Neural progenitor cell (in vitro differentiated cells): ENCODE measurements around the gene ADRA2B. TPM values are rescaled to one million over a fixed set of nuclear protein-coding genes. Genes with fewer than 3 reads are reported as not detected.

Experiments used
- DNase-seq: peaks from one replicate; pipeline ENCODE4 v3.0.0-alpha.2; 2016; ENCODE audit warnings: low spot score
- H2AFZ ChIP-seq: fragments of 200-600 bp; sonication (generic); replicated peaks from 2 replicates; pipeline ENCODE4 v1.6.1; 2016; ENCODE audit warnings: antibody characterized with exemption
- H3F3A ChIP-seq: fragments of 200-600 bp; sonication (generic); 2 replicates; pipeline ENCODE4 v1.6.1; 2016; ENCODE audit warnings: antibody characterized with exemption, low read depth
- H3K27ac ChIP-seq: fragments of 200-600 bp; sonication (generic); 2 replicates; pipeline ENCODE4 v1.5.1; 2016; ENCODE audit warnings: mild to moderate bottlenecking
- H3K27me3 ChIP-seq: fragments of 200-600 bp; sonication (generic); 2 replicates; pipeline ENCODE4 v1.6.1; 2016; ENCODE audit warnings: mild to moderate bottlenecking, moderate library complexity
- H3K36me3 ChIP-seq: fragments of 200-600 bp; sonication (generic); 2 replicates; pipeline ENCODE4 v1.5.1; 2016
- H3K4me1 ChIP-seq: fragments of 200-600 bp; sonication (generic); 2 replicates; pipeline ENCODE4 v1.6.1; 2016; ENCODE audit warnings: mixed run types
- H3K4me2 ChIP-seq: fragments of 200-600 bp; sonication (generic); 2 replicates; pipeline ENCODE4 v1.6.1; 2016
- H3K4me3 ChIP-seq: fragments of 200-600 bp; sonication (generic); 2 replicates; pipeline ENCODE4 v1.5.1; 2016
- H3K79me2 ChIP-seq: fragments of 200-600 bp; sonication (generic); 2 replicates; pipeline ENCODE4 v1.6.1; 2016; ENCODE audit warnings: low read depth
- H3K9ac ChIP-seq: fragments of 200-600 bp; sonication (generic); 2 replicates; pipeline ENCODE4 v1.6.1; 2016
- H3K9me3 ChIP-seq: fragments of 200-600 bp; sonication (generic); 2 replicates; pipeline ENCODE4 v1.5.1; 2016; ENCODE audit warnings: low read depth
- H4K20me1 ChIP-seq: fragments of 200-600 bp; sonication (generic); 2 replicates; pipeline ENCODE4 v1.6.1; 2016; ENCODE audit warnings: low read depth
- H3K27ac Mint-ChIP-seq: 3 replicates; pipeline ENCODE4 v1.8.0; 2021; ENCODE audit warnings: mixed read lengths
- H3K27me3 Mint-ChIP-seq: 2 replicates; pipeline ENCODE4 v1.8.0; 2022; ENCODE audit warnings: low read depth, mild to moderate bottlenecking, inconsistent platforms, moderate library complexity, mixed read lengths; ENCODE audit not compliant: insufficient read depth
- H3K36me3 Mint-ChIP-seq: 3 replicates; pipeline ENCODE4 v1.8.0; 2021; ENCODE audit warnings: mixed read lengths
- H3K4me1 Mint-ChIP-seq: 3 replicates; pipeline ENCODE4 v1.8.0; 2021; ENCODE audit warnings: mixed read lengths
- H3K4me3 Mint-ChIP-seq: 3 replicates; pipeline ENCODE4 v1.8.0; 2021; ENCODE audit warnings: mild to moderate bottlenecking, moderate library complexity, mixed read lengths
- H3K9me3 Mint-ChIP-seq: 3 replicates; pipeline ENCODE4 v1.8.0; 2020; ENCODE audit warnings: mixed read lengths
- CTCF ChIP-seq: fragments of 200-600 bp; sonication (generic); IDR thresholded peaks from 2 replicates; pipeline ENCODE4 v1.5.1; 2017; ENCODE audit warnings: antibody characterized with exemption, mild to moderate bottlenecking
- EZH2 ChIP-seq: fragments of 200-600 bp; sonication (generic); IDR thresholded peaks from 2 replicates; pipeline ENCODE4 v1.6.1; 2017; ENCODE audit warnings: antibody characterized with exemption, mild to moderate bottlenecking, moderate library complexity
- EZH2phosphoT487 ChIP-seq: fragments of 200-600 bp; sonication (generic); IDR thresholded peaks from 2 replicates; pipeline ENCODE4 v1.6.1; 2017; ENCODE audit warnings: antibody characterized with exemption
- total RNA-seq: library from RNA; depleted of rRNA; stranded (reverse); fragments of >200 nt; gene quantifications from 2 replicates; pipeline ENCODE4 v1.2.3, GENCODE V29; 2015; ENCODE audit warnings: low replicate concordance

Gene ADRA2B
- total RNA-seq, 1 donor from 2014 or later = 3.0 TPM

DNA sequence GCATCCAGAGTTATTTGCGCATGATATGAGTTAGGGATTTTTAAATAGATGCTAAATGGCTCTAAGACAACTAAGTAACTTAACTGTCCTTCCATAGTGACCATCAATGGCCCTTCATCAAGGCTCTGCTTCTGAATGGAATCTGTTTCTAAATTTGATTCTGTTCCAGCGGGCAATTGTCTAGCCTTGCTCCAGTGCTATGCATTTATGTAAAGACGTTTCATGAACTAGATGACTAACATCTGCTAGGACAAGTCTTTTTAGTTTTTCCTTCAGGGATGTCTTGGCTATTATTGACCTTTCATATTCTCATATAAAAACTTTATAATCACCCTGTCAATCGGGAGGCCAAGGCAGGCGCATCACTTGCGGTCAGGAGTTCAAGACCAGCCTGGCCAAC lies 12.1 kb upstream of the ADRA2B start:
- Mint-ChIP-seq H3K27me3 (peaks cover 13% of the 10 kb centered on the region), H3K4me3 (no peak overlapping the region), H3K36me3 (no peaks in the 10 kb centered on the region), H3K9me3 (no peaks in the 10 kb centered on the region), H3K4me1 (no peaks in the 10 kb centered on the region), H3K27ac (no peak overlapping the region)
- no peak overlapping the region for H3K27ac ChIP-seq
- H3K36me3 ChIP-seq = no peaks in the 10 kb centered on the region
- H3F3A ChIP-seq = no peaks in the 10 kb centered on the region
- TF ChIP-seq CTCF = no peak
- no peak for TF ChIP-seq EZH2phosphoT487
- no peak for TF ChIP-seq EZH2
- no peaks in the 10 kb centered on the region for H3K79me2 ChIP-seq
- no peak overlapping the region for H3K4me3 ChIP-seq
- peaks cover 4% of the 10 kb centered on the region for H3K27me3 ChIP-seq
- no peaks in the 10 kb centered on the region for H4K20me1 ChIP-seq
- H3K4me2 ChIP-seq = no peak overlapping the region
- no peaks in the 10 kb centered on the region for H3K9me3 ChIP-seq
- H3K4me1 ChIP-seq = no peaks in the 10 kb centered on the region
- H3K9ac ChIP-seq = no peak overlapping the region
- H2AFZ ChIP-seq = no peak overlapping the region
- no peak for DNase-seq

- Mint-ChIP-seq H3K4me1 (peaks cover 9% of the 10 kb centered on the region), H3K36me3 (no peaks in the 10 kb centered on the region), H3K27me3 (peaks cover 14% of the 10 kb centered on the region), H3K9me3 (no peaks in the 10 kb centered on the region), H3K27ac (no peak overlapping the region), H3K4me3 (no peak overlapping the region)
- Histone ChIP-seq H3K27ac (no peak overlapping the region), H3K4me1 (no peaks in the 10 kb centered on the region), H3K9me3 (no peaks in the 10 kb centered on the region), H3K4me3 (no peak overlapping the region), H4K20me1 (no peaks in the 10 kb centered on the region), H3K36me3 (no peaks in the 10 kb centered on the region), H2AFZ (no peak overlapping the region), H3K9ac (no peak overlapping the region), H3K27me3 (peaks cover 13% of the 10 kb centered on the region), H3F3A (no peaks in the 10 kb centered on the region), H3K4me2 (no peak overlapping the region), H3K79me2 (no peaks in the 10 kb centered on the region)
- TF ChIP-seq CTCF (no peak), EZH2phosphoT487 (no peak), EZH2 (no peak)
- no peak for DNase-seq
These were observed 8.3 kb upstream of the ADRA2B start for GRCh38 chr2:96124406-96125265.

GRCh38 chr2:96123936-96124335 lies 7.6 kb upstream of the ADRA2B start:
- Histone ChIP-seq H3F3A (no peaks in the 10 kb centered on the region), H3K9me3 (no peaks in the 10 kb centered on the region), H3K27ac (no peak overlapping the region), H3K27me3 (peaks cover 18% of the 10 kb centered on the region), H3K4me1 (no peaks in the 10 kb centered on the region), H2AFZ (no peak overlapping the region), H3K79me2 (no peaks in the 10 kb centered on the region), H4K20me1 (no peaks in the 10 kb centered on the region), H3K4me2 (no peak overlapping the region), H3K9ac (no peak overlapping the region), H3K36me3 (no peaks in the 10 kb centered on the region), H3K4me3 (no peak overlapping the region)
- H3K27me3 Mint-ChIP-seq = peaks cover 14% of the 10 kb centered on the region
- no peak for TF ChIP-seq EZH2
- TF ChIP-seq CTCF = no peak
- no peak for TF ChIP-seq EZH2phosphoT487
- DNase-seq = no peak
- no peak overlapping the region for H3K27ac Mint-ChIP-seq
- H3K4me1 Mint-ChIP-seq = peaks cover 9% of the 10 kb centered on the region
- H3K9me3 Mint-ChIP-seq = no peaks in the 10 kb centered on the region
- no peak overlapping the region for H3K4me3 Mint-ChIP-seq
- H3K36me3 Mint-ChIP-seq = no peaks in the 10 kb centered on the region
